Spleen (tissue), 11 donors: ENCODE data around the gene FBN2. TPM values are rescaled to one million over a fixed set of nuclear protein-coding genes. Genes with fewer than 3 reads are reported as not detected.

Experiments used
- DNase-seq: peaks from one replicate; pipeline ENCODE4 v3.0.0-alpha.2; 2020
- H3K27ac ChIP-seq, 8 donors: fragments of 200-600 bp; sonication (generic) in 7 of 8; 1 replicate in 4 of 8; 2 replicates in 4 of 8; pipeline versions ENCODE4 v1.5.0 to v1.8.0; 2016 to 2021; ENCODE audit warnings: inconsistent platforms in 4 of 8, mild to moderate bottlenecking in 4 of 8, moderate library complexity in 1 of 8
- H3K27me3 ChIP-seq, 7 donors: fragments of 200-600 bp; sonication (generic) in 6 of 7; replicated peaks in 1 of 7; 1 replicate in 4 of 7; 2 replicates in 3 of 7; pipeline versions ENCODE4 v1.5.0 to v1.8.0; 2016 to 2021; ENCODE audit warnings: inconsistent platforms in 3 of 7, mild to moderate bottlenecking in 1 of 7
- H3K36me3 ChIP-seq, 6 donors: fragments of 200-600 bp; sonication (generic) in 5 of 6; 1 replicate in 4 of 6; 2 replicates in 2 of 6; pipeline versions ENCODE4 v1.5.0 to v1.8.0; 2016 to 2021; ENCODE audit warnings: inconsistent platforms in 2 of 6
- H3K4me1 ChIP-seq, 6 donors: fragments of 200-600 bp; sonication (generic) in 5 of 6; 1 replicate in 3 of 6; 2 replicates in 3 of 6; pipeline versions ENCODE4 v1.5.0 to v1.8.0; 2016 to 2021; ENCODE audit warnings: inconsistent platforms in 3 of 6
- H3K4me3 ChIP-seq, 8 donors: fragments of 200-600 bp; sonication (generic) in 7 of 8; 1 replicate in 4 of 8; 2 replicates in 4 of 8; pipeline versions ENCODE4 v1.5.0 to v1.8.0; 2016 to 2021; ENCODE audit warnings: inconsistent platforms in 4 of 8, mild to moderate bottlenecking in 4 of 8, moderate library complexity in 2 of 8
- H3K9me3 ChIP-seq, 8 donors: fragments of 200-600 bp; sonication (generic) in 7 of 8; 1 replicate in 4 of 8; 2 replicates in 4 of 8; pipeline versions ENCODE4 v1.5.0 to v1.8.0; 2016 to 2021; ENCODE audit warnings: inconsistent platforms in 4 of 8
- CTCF ChIP-seq, 11 experiments: fragments of 200-600 bp in 7 of 11; fragments of 450-650 bp in 4 of 11; sonication (generic) in 4 of 11; IDR thresholded peaks in 8 of 11; conservative IDR thresholded peaks in 3 of 11; 1 replicate in 7 of 11; 2 replicates in 4 of 11; pipeline versions ENCODE4 v1.4.0 to v1.8.0; 2016 to 2021; ENCODE audit warnings: antibody characterized with exemption in 11 of 11, inconsistent platforms in 4 of 11, mild to moderate bottlenecking in 1 of 11
- POLR2A ChIP-seq, 3 donors: fragments of 450-650 bp; IDR thresholded peaks; one replicate each; pipeline ENCODE4 v1.5.1; 2017; ENCODE audit warnings: antibody characterized with exemption in 3 of 3, mild to moderate bottlenecking in 1 of 3
- POLR2AphosphoS5 ChIP-seq, 3 donors: sonication (generic); formaldehyde crosslinking; IDR thresholded peaks; one replicate each; pipeline ENCODE4 v1.5.1; 2017; ENCODE audit warnings: antibody characterized with exemption in 3 of 3
- WGBS, 5 donors: extraction: QIAGEN DNeasy Blood & Tissue Kit in 3 of 5; methylation state at CpG; one replicate each; pipeline versions ENCODE4 v1.1.5 to v1.1.7; 2013 to 2018; 5-methylcytosine and 5-hydroxymethylcytosine counted together
- intact Hi-C: fragments of 100-400 bp; cut with DNase I; formaldehyde crosslinking; loops from one replicate; pipeline ENCODE4 v1.15.0; 2023; ENCODE audit warnings: low total_unique reads
- polyA plus RNA-seq, 3 donors: library from polyadenylated mRNA; stranded (reverse); fragments of 200-250 nt; gene quantifications; one replicate each; pipeline ENCODE4 v1.2.1, GENCODE V29; 2013
- total RNA-seq, 7 donors: library from RNA; depleted of rRNA in 3 of 7; stranded (reverse); fragments of >200 nt in 3 of 7; fragmentation: NEBNext Ultra II Directional in 4 of 7; extraction: Animal tissue kit (Norgen Biotek cat#: 25700) in 4 of 7; gene quantifications; one replicate each; pipeline versions ENCODE4 v1.1.0 to v1.2.1, GENCODE V29; 2016 to 2021
- donor health status: healthy with polysubstance abuse.
- donor health status: DM: no; HTN: no; CAD: no; lungs with moderate emphysema.
- donor health status: DM: no; HTN: no; CAD: no.
- donor health status: Bipolar disorder and iron deficiency.
- donor health status: healthy.
- donor health status: DM: no; HTN: no; CAD: no.
- donor health status: DM: yes; HTN: yes; CAD: no.

Gene FBN2
- total and polyA plus RNA-seq, 10 donors: 0.21 to 7.6 (median 2.6) TPM

GRCh38 chr5:128478386-128479368 lies 59.4 kb downstream of the FBN2 start:
- WGBS, 5 donors: 74 to 88% (median 80%) methylated on average over 6 of the region's 6 CpGs
- TF ChIP-seq POLR2A (IDR thresholded peaks at IDR 0.05) (no peak), CTCF (IDR thresholded peaks at IDR 0.05 in 8 of 11, conservative IDR thresholded peaks at IDR 0.05 in 3 of 11) (no peak), POLR2AphosphoS5 (IDR thresholded peaks at IDR 0.05) (no peak)
- Histone ChIP-seq H3K4me1 (no peaks in the 10 kb centered on the region), H3K36me3 (no peaks in the 10 kb centered on the region), H3K4me3 (no peak overlapping the region), H3K27ac (no peak overlapping the region), H3K27me3 (no peaks in the 10 kb centered on the region), H3K9me3 (no peaks in the 10 kb centered on the region)
- intact Hi-C loops: no loop called here
- no peak for DNase-seq

GRCh38 chr5:128477944-128478343 lies 60.1 kb downstream of the FBN2 start:
- Histone ChIP-seq H3K36me3 (no peaks in the 10 kb centered on the region), H3K4me3 (no peak overlapping the region), H3K27ac (no peak overlapping the region), H3K27me3 (no peaks in the 10 kb centered on the region), H3K9me3 (no peaks in the 10 kb centered on the region), H3K4me1 (no peaks in the 10 kb centered on the region)
- no peak for TF ChIP-seq POLR2A (IDR thresholded peaks at IDR 0.05)
- TF ChIP-seq CTCF (IDR thresholded peaks at IDR 0.05 in 8 of 11, conservative IDR thresholded peaks at IDR 0.05 in 3 of 11): no peak
- TF ChIP-seq POLR2AphosphoS5 (IDR thresholded peaks at IDR 0.05): no peak
- 57 to 89% (median 83%) methylated on average over 5 of the region's 5 CpGs for WGBS, 5 donors
- no peak for DNase-seq
- intact Hi-C loops: no loop called here

- H3K27ac ChIP-seq: no peak overlapping the region
- H3K4me1 ChIP-seq: no peaks in the 10 kb centered on the region
- H3K4me3 ChIP-seq: no peak overlapping the region
- TF ChIP-seq POLR2AphosphoS5 (IDR thresholded peaks at IDR 0.05) (no peak), CTCF (IDR thresholded peaks at IDR 0.05 in 8 of 11, conservative IDR thresholded peaks at IDR 0.05 in 3 of 11) (no peak), POLR2A (IDR thresholded peaks at IDR 0.05) (no peak)
- no peaks in the 10 kb centered on the region for H3K27me3 ChIP-seq
- H3K9me3 ChIP-seq: no peaks in the 10 kb centered on the region
- DNase-seq: no peak
- no peaks in the 10 kb centered on the region for H3K36me3 ChIP-seq
- intact Hi-C loops: no loop called here
- 74 to 89% (median 81%) methylated on average over 3 of the region's 3 CpGs for WGBS, 5 donors
Observed at GRCh38 chr5:128475693-128476092, 62.4 kb downstream of the FBN2 start.

GRCh38 chr5:128472919-128473318 lies 65.1 kb downstream of the FBN2 start:
- Histone ChIP-seq H3K27me3 (no peaks in the 10 kb centered on the region), H3K36me3 (no peaks in the 10 kb centered on the region), H3K9me3 (no peaks in the 10 kb centered on the region), H3K27ac (no peak overlapping the region), H3K4me3 (no peak overlapping the region), H3K4me1 (no peaks in the 10 kb centered on the region)
- intact Hi-C loops: no loop called here
- TF ChIP-seq POLR2AphosphoS5 (IDR thresholded peaks at IDR 0.05): no peak
- TF ChIP-seq CTCF (IDR thresholded peaks at IDR 0.05 in 8 of 11, conservative IDR thresholded peaks at IDR 0.05 in 3 of 11): no peak
- DNase-seq: no peak
- 87 to 98% (median 93%) methylated on average over 4 of the region's 4 CpGs for WGBS, 5 donors
